SK-N-MC (cell line): ENCODE results near the gene LRRC52.

ENCODE experiments used
- EZH2 ChIP-seq: fragments of 200-600 bp; sonication (generic); IDR thresholded peaks from one replicate; pipeline ENCODE4 v1.6.1; 2017; ENCODE audit warnings: antibody characterized with exemption
- FOXP2 ChIP-seq: optimal IDR thresholded peaks from 2 replicates; pipeline ENCODE3; 2011; ENCODE audit warnings: mild to moderate bottlenecking, moderate library complexity; ENCODE audit not compliant: insufficient read depth; ENCODE audit errors: extremely low read length, control extremely low read depth
- POLR2AphosphoS5 ChIP-seq: IDR thresholded peaks from 2 replicates; pipeline ENCODE4 v1.6.1; 2012; ENCODE audit warnings: mild to moderate bottlenecking, low read depth, low read length, borderline replicate concordance

DNA sequence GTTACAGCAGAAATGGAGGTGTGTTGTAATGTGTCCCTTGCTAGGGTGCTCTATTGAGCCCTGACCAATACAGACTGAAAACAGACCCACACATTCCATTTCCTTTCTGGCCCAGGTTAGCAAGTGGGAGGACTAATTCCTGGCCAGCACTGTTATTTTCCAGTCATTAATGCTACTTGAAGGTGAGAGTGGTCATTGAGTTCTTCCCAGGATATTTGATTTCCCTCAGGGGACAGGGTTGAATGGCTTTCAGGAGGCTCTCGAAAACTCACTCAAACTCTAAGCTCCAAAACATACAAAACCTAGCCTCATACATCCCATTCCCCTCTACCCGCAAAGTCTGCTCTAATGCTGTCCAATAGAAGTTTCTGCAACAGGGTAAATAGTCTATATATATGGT, 6.2 kb downstream of the LRRC52 start:
- TF ChIP-seq EZH2 (no peak), POLR2AphosphoS5 (no peak), FOXP2 (no peak)
